Measurements from ENCODE around the gene PSMC4.

Gene PSMC4

GRCh38 chr19:39936622-39937021 is 34.3 kb upstream of the PSMC4 start:
- in situ Hi-C loops (cut with HindIII; ENCODE audit: low sequenced_read_pairs): no loop called here
- no peak overlapping the region for H3K4me3 ChIP-seq (ENCODE audit: low read depth, low read length)
- TF ChIP-seq, protein P1, sequence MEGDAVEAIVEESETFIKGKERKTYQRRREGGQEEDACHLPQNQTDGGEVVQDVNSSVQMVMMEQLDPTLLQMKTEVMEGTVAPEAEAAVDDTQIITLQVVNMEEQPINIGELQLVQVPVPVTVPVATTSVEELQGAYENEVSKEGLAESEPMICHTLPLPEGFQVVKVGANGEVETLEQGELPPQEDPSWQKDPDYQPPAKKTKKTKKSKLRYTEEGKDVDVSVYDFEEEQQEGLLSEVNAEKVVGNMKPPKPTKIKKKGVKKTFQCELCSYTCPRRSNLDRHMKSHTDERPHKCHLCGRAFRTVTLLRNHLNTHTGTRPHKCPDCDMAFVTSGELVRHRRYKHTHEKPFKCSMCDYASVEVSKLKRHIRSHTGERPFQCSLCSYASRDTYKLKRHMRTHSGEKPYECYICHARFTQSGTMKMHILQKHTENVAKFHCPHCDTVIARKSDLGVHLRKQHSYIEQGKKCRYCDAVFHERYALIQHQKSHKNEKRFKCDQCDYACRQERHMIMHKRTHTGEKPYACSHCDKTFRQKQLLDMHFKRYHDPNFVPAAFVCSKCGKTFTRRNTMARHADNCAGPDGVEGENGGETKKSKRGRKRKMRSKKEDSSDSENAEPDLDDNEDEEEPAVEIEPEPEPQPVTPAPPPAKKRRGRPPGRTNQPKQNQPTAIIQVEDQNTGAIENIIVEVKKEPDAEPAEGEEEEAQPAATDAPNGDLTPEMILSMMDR (IDR thresholded peaks at IDR 0.05; ENCODE audit: low read depth, low read length): no peak
- no peak for DNase-seq (ENCODE audit: low read depth, low spot score)

GRCh38 chr19:39937094-39937720 is 33.8 kb upstream of the PSMC4 start:
- no peak for DNase-seq (ENCODE audit: low read depth, low spot score)
- no peak overlapping the region for H3K4me3 ChIP-seq (ENCODE audit: low read depth, low read length)
- in situ Hi-C loops (cut with HindIII; ENCODE audit: low sequenced_read_pairs): no loop called here
- TF ChIP-seq, protein P1 (IDR thresholded peaks at IDR 0.05; ENCODE audit: low read depth, low read length): no peak

DNA sequence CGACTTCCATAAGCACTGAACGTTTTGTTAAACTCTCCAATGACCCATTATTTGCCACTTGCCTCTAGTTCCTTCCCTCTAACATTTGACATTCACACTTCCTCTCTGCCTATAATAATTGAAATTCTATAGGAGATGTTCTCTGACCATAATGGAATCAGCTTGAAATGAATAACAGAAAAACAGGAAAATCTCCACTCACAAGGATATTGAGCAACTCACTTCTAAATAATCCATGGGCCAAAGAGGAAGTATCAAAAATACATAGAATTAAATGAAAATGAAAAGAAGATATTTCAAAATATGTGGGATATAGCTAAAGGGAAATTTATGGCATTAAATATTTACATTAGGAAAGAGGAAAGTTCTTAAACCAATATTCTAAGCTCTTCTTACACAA is 33.2 kb upstream of the PSMC4 start:
- TF ChIP-seq, protein P1 (IDR thresholded peaks at IDR 0.05; ENCODE audit: low read depth, low read length): no peak
- DNase-seq (ENCODE audit: low read depth, low spot score): no peak
- in situ Hi-C loops (cut with HindIII; ENCODE audit: low sequenced_read_pairs): no loop called here
- no peak overlapping the region for H3K4me3 ChIP-seq (ENCODE audit: low read depth, low read length)

GRCh38 chr19:39939556-39939955 is 31.4 kb upstream of the PSMC4 start:
- H3K4me3 ChIP-seq (ENCODE audit: low read depth, low read length): no peak overlapping the region
- TF ChIP-seq, protein P1 (IDR thresholded peaks at IDR 0.05; ENCODE audit: low read depth, low read length): no peak
- DNase-seq (ENCODE audit: low read depth, low spot score): no peak
- in situ Hi-C loops (cut with HindIII; ENCODE audit: low sequenced_read_pairs): no loop called here

DNA sequence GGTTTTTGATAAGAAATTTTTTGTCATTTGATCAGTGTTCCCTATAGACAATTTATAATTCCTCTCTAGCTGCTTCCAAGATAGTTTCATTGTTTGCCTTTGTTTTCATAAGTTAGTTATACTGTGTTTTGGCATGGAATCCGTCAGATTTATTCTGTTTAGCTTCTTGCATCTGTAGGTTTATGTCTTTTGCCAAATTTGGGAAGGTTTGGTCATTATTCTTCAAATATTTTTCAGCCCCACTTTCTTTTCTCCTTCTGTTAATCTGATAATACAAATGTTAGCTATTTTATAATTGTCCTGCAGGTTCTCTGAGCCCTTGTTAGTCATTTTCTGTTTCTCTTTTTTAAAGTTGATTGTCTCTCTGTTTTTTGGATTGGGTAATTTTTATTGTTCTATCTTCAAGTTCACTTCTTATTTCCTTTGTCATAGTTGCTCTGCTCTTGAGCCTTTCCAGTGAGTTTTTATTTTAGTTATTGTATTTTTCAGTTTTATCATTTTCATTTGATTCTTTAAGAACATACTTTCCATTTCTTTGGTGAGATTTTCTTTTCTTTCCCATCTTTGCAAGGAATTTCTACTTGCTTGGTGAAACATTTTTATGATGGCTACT is 30.6 kb upstream of the PSMC4 start:
- TF ChIP-seq, protein P1 (IDR thresholded peaks at IDR 0.05; ENCODE audit: low read depth, low read length): no peak
- DNase-seq (ENCODE audit: low read depth, low spot score): no peak
- no peak overlapping the region for H3K4me3 ChIP-seq (ENCODE audit: low read depth, low read length)
- in situ Hi-C loops (cut with HindIII; ENCODE audit: low sequenced_read_pairs): no loop called here

GRCh38 chr19:39941151-39941550 is 29.8 kb upstream of the PSMC4 start:
- TF ChIP-seq, protein P1 (IDR thresholded peaks at IDR 0.05; ENCODE audit: low read depth, low read length): no peak
- no peak for DNase-seq (ENCODE audit: low read depth, low spot score)
- no peak overlapping the region for H3K4me3 ChIP-seq (ENCODE audit: low read depth, low read length)
- in situ Hi-C loops (cut with HindIII; ENCODE audit: low sequenced_read_pairs): no loop called here

Data from astrocyte of the spinal cord (primary cell).